ENCODE results near the gene BICC1. TPM values are rescaled to one million over a fixed set of nuclear protein-coding genes. Genes with fewer than 3 reads are reported as not detected.

The BICC1 gene
- total RNA-seq, 1 donor, result 210 TPM

- Histone ChIP-seq H3K36me3 (ENCODE audit: insufficient read depth, low read length) (no peaks in the 10 kb centered on the region), H3K79me2 (ENCODE audit: insufficient read depth, low read length) (no peaks in the 10 kb centered on the region), H4K20me1 (ENCODE audit: insufficient read depth, low read length) (no peaks in the 10 kb centered on the region), H3K9me3 (ENCODE audit: low read depth, low read length) (no peaks in the 10 kb centered on the region), H3K4me1 (ENCODE audit: insufficient read depth, low read length) (peaks cover 36% of the 10 kb centered on the region), H2AFZ (ENCODE audit: low read length) (no peak overlapping the region), H3K27me3 (ENCODE audit: insufficient read depth, low read length) (no peaks in the 10 kb centered on the region), H3K4me3 (ENCODE audit: insufficient read depth, low read length) (no peak overlapping the region), H3K27ac (ENCODE audit: low read depth, low read length) (no peak overlapping the region), H3K4me2 (ENCODE audit: insufficient read depth, low read length) (no peak overlapping the region)
- TF ChIP-seq CTCF (IDR thresholded peaks at IDR 0.05; ENCODE audit: extremely low read depth, low read depth, low read length), result no peak
- DNase-seq (ENCODE audit: insufficient read length, low spot score, missing footprints), result no peak
Measured at GRCh38 chr10:58479045-58479444, 33.6 kb upstream of the BICC1 start.

- no peaks in the 10 kb centered on the region for H3K36me3 ChIP-seq (ENCODE audit: insufficient read depth, low read length)
- no peak overlapping the region for H3K27ac ChIP-seq (ENCODE audit: low read depth, low read length)
- H3K9me3 ChIP-seq (ENCODE audit: low read depth, low read length), result no peaks in the 10 kb centered on the region
- H2AFZ ChIP-seq (ENCODE audit: low read length), result no peak overlapping the region
- no peaks in the 10 kb centered on the region for H3K79me2 ChIP-seq (ENCODE audit: insufficient read depth, low read length)
- DNase-seq (ENCODE audit: insufficient read length, low spot score, missing footprints), result no peak
- H3K4me2 ChIP-seq (ENCODE audit: insufficient read depth, low read length), result no peak overlapping the region
- peaks cover 28% of the 10 kb centered on the region for H3K4me1 ChIP-seq (ENCODE audit: insufficient read depth, low read length)
- H3K27me3 ChIP-seq (ENCODE audit: insufficient read depth, low read length), result no peaks in the 10 kb centered on the region
- no peak overlapping the region for H3K4me3 ChIP-seq (ENCODE audit: insufficient read depth, low read length)
- no peaks in the 10 kb centered on the region for H4K20me1 ChIP-seq (ENCODE audit: insufficient read depth, low read length)
- TF ChIP-seq CTCF (IDR thresholded peaks at IDR 0.05; ENCODE audit: extremely low read depth, low read depth, low read length), result no peak
Measured at GRCh38 chr10:58480321-58480720, 32.4 kb upstream of the BICC1 start.

GRCh38 chr10:58481569-58482109, 31.0 kb upstream of the BICC1 start:
- H3K9me3 ChIP-seq (ENCODE audit: low read depth, low read length), result no peaks in the 10 kb centered on the region
- H2AFZ ChIP-seq (ENCODE audit: low read length), result no peak overlapping the region
- no peak for DNase-seq (ENCODE audit: insufficient read length, low spot score, missing footprints)
- TF ChIP-seq CTCF (IDR thresholded peaks at IDR 0.05; ENCODE audit: extremely low read depth, low read depth, low read length), result no peak
- H3K4me1 ChIP-seq (ENCODE audit: insufficient read depth, low read length), result peaks cover 20% of the 10 kb centered on the region
- no peaks in the 10 kb centered on the region for H3K27me3 ChIP-seq (ENCODE audit: insufficient read depth, low read length)
- H3K27ac ChIP-seq (ENCODE audit: low read depth, low read length), result no peak overlapping the region
- H3K4me2 ChIP-seq (ENCODE audit: insufficient read depth, low read length), result no peak overlapping the region
- no peaks in the 10 kb centered on the region for H4K20me1 ChIP-seq (ENCODE audit: insufficient read depth, low read length)
- no peak overlapping the region for H3K4me3 ChIP-seq (ENCODE audit: insufficient read depth, low read length)
- no peaks in the 10 kb centered on the region for H3K36me3 ChIP-seq (ENCODE audit: insufficient read depth, low read length)
- H3K79me2 ChIP-seq (ENCODE audit: insufficient read depth, low read length), result no peaks in the 10 kb centered on the region

- no peaks in the 10 kb centered on the region for H3K9me3 ChIP-seq (ENCODE audit: low read depth, low read length)
- no peak overlapping the region for H2AFZ ChIP-seq (ENCODE audit: low read length)
- H3K4me3 ChIP-seq (ENCODE audit: insufficient read depth, low read length), result no peak overlapping the region
- no peaks in the 10 kb centered on the region for H3K36me3 ChIP-seq (ENCODE audit: insufficient read depth, low read length)
- H3K27me3 ChIP-seq (ENCODE audit: insufficient read depth, low read length), result no peaks in the 10 kb centered on the region
- no peak for DNase-seq (ENCODE audit: insufficient read length, low spot score, missing footprints)
- H4K20me1 ChIP-seq (ENCODE audit: insufficient read depth, low read length), result no peaks in the 10 kb centered on the region
- TF ChIP-seq CTCF (IDR thresholded peaks at IDR 0.05; ENCODE audit: extremely low read depth, low read depth, low read length), result no peak
- no peak overlapping the region for H3K27ac ChIP-seq (ENCODE audit: low read depth, low read length)
- no peak overlapping the region for H3K4me2 ChIP-seq (ENCODE audit: insufficient read depth, low read length)
- H3K4me1 ChIP-seq (ENCODE audit: insufficient read depth, low read length), result peaks cover 4% of the 10 kb centered on the region
- H3K79me2 ChIP-seq (ENCODE audit: insufficient read depth, low read length), result no peaks in the 10 kb centered on the region
Measured at GRCh38 chr10:58486821-58487220, 25.9 kb upstream of the BICC1 start.

Measured in osteoblast (primary cell).